GM18498 (cell line): ENCODE data around the gene WTAP.
"Not testable (repeated sequence)": the region's sequence is repeated elsewhere in the genome, so short reads cannot be mapped to it uniquely, and the experiment has no call there.

Source experiments
- ATAC-seq: cut with Tn5 transposase; IDR thresholded peaks from one replicate; pipeline ENCODE4 v1.9.1; 2021; ENCODE audit warnings: mild to moderate bottlenecking, moderate library complexity; ENCODE audit not compliant: unreplicated experiment

WTAP gene

DNA sequence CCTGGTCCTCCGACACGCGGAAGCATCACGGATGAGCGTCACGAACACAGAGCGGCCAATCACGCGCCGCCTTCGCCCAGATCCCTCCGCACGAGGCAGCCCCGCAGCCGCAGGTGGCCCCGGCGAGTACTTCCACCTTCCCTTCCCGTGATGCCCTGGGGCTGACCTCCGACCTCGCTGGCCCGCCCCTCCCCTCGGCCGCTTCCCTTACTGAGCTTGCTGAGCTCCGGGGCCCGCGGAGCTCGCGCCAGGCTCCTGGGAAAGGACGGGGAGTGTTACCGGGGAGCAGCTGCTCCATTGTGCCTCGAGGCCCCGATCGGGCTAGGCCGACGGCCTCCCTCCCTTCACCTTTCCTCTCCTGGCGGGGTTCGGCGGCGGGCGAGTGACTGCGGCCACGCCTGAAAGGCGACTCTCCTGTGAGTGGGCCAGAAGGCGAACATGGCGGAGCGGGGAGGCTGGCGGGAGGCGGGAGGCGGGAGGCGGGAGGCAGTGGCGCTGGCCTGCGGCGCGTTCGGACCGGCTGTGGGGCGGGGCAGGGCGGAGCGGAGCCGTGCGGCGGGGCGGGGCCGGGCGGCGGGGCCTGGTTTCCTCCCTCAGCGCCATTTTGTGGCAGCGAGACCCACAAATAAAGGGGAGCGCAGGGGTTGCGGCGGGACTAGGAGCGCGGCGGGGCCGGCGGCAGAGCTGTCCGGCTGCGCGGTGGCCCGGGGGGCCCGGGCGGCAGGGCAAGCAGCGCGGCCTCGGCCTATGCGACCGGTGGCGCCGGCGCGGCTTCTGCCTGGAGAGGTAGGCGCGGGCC is at the start of gene WTAP:
Gene WTAP (plus strand): TSS at position 589 of the 799 bp plus-strand sequence. CDS start 8,760 bp downstream, outside the sequence.
- ATAC-seq, result peak; percentile 74

- no peak for ATAC-seq
Measured at GRCh38 chr6:159677506-159678165, 49.7 kb upstream of the WTAP start.

DNA sequence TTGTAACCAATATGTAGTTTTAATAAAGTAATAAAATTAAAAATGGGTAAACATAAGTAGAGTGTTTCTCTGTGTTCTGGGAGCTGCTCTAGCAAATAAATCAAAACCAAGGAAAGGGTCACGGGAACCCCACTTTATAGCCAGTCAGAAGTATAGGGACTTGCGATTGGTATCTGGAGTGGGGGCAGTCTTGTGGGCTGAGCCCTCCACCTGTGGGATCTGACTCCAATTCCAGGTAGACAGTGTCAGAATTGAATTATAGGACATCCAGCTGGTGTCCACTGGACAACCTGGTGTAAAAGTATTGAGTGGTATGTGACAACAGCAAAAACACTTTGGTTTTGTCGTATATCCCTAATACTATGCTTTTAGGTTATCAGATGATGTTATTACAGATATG is 48.7 kb upstream of the WTAP start:
- ATAC-seq, result no peak

- no peak for ATAC-seq
Measured at GRCh38 chr6:159679091-159680077, 47.9 kb upstream of the WTAP start.

- ATAC-seq, result no peak
Measured at GRCh38 chr6:159680104-159680503, 47.2 kb upstream of the WTAP start.

DNA sequence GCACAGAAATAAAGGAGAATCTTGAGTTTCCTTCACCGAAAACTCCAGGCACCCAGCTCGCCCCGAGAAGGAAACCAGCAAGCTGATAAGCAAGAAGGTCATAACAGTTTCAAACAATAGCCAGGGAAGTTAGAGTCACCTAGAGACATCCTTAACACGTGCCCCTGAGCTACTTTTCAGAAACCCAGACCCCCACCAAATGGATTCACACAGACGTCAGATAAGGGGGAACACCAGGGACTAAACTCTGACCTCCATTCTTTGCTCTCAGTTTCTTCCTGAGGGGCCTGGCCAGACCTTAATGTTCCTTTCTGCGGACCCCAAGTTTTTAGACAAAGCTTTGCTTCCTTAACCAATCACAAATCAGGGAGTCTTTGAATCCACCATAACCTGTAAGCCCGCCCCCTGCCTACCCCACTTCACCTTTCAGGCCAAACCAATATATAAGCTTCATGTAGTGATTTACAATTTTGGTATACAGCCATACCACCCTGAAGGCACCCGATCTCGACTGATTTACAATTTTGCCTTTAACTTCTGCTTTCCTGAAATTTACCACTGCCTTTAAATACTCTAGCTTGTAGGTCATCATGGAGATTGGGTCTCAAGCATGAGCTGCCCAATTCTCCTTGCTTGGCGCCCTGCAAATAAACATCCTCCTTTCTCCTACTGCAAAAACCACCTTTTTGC is 46.0 kb upstream of the WTAP start:
- ATAC-seq, result no peak

- no peak for ATAC-seq
Measured at GRCh38 chr6:159682295-159682694, 45.0 kb upstream of the WTAP start.

DNA sequence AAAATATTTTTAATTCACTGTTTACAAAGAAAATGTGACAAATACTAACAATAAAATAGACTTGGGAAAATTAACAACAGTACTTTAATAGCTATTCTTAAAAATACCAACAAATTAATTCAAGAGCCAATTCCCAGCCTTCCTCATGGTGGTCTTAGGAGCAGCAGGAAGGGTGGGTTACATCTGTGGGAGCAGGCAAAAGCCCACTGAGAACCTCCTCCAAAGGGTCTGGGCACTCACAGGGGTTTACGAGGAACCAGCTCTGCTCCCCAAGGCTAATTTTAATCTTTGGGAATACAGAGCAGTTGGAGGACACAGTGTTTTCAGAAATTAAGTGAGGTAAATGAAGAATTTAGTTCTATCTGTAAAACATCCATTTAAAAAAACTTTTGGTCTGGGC is 44.5 kb upstream of the WTAP start:
- no peak for ATAC-seq

DNA sequence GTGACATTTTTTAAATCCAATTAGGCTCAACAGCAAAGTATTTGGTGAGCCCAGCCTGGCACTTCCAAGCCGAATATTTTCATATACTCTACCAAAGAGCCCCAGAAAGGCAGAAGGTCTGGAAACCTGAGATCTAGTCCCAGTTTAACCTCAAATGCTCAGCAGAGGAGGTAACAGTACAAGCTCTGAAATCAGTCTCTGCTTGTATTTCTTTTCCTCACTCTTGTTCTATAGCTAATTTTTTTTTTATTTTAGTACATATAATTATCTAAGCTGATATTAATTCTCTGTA is 43.3 kb upstream of the WTAP start:
- ATAC-seq, result no peak

GRCh38 chr6:159686040-159686439 is 41.3 kb upstream of the WTAP start:
- ATAC-seq, result no peak

DNA sequence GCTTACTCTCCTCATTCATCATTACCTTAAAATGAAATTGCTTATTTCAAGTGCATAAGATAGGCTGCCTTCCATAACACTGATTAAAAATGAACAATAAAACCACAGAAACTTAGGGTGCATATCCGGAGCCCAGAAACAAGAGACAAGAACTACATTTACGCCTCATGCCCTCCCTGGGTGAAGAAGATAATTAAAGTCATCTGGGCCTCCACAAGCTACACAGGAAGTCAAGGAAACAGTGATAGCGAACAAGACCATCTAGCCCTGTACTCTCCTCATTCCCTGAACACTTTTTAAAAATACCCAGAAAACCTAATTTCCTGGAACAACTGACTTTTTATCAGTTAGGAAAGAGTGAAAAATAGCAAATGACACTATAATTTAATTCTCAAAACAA is 40.6 kb upstream of the WTAP start:
- no peak for ATAC-seq

DNA sequence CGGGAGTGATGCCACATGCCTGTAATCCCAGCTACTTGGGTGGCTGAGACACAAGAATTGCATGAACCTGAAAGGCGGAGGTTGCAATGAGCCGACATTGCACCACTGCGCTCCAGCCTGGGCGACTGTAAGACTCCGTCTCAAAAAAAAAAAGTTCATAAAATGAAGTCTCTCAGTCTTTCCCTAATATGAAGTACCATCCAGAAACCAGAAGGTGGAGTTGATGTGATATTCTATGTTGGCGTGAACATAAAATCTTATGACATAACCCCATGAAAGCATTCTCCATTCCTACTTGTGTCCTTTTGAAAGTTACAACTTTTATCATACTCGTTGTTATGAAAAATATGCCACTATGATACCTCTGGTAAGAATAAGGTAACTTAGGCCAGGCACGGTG is 40.0 kb upstream of the WTAP start:
- no peak for ATAC-seq

DNA sequence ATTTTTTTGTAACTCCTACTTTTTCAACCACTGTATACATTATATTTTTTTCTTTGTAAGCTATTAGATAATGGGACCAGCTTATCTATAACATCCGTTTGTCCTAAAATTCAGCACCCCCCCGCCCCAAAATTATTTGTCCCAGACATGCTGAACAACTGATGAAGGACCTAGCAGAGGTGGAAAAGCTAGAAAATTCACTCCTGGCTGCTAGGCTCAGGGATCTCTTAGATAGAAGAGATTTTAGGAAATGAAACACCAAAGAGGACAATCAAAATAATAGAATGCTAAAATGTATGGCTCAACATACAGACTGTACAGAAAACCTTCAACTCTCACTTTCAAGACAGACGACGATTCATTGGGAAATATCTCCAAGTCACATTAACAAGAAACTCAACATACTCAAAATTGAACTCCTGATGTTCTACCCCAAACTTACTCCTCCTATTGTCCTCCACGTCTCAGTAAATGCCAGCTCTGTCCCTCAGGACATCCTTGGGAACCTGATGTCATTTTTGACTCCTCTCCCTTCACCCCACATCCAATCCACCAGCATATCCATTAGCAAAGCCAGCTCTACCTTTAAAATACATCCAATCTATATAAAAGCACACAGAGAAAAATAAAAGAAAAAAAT is 38.9 kb upstream of the WTAP start:
- no peak for ATAC-seq

DNA sequence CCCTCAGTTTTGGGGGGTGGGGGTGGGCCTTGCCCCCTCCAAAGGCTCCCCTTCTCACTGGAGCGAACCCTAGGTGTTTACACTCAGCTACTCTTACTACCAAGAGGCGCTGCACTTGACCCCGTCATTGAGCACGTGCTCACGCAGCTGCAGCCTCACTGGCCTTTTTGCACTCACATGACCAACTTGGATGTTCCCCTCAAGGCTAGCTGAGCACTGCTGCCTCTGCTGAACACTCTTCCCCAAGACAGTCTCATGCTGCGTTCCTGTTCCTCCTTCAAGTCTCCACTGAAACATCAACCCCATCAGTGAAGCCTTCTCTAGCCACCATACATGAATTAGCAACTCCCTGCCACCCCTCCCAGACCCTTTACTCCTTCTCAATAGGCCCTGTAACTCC is 38.3 kb upstream of the WTAP start:
- ATAC-seq, result no peak

DNA sequence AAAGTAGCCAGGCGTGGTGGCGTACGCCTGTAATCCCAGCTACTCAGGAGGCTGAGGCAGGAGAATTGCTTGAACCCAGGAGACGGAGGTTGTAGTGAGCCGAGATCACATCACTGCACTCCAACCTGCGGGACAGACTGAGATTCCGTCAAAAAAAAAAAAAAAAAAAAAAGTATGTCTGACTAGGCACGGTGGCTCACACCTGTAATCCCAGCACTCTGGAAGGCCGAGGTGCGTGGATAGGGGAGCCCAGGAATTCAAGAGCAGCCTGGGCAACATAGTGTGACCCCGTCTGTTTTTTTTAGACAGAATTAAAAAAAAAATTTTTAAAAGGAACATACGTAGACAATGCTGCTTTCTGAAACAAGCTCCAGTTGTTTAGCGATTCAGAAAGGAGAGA is 37.2 kb upstream of the WTAP start:
- not testable (repeated sequence) for ATAC-seq

DNA sequence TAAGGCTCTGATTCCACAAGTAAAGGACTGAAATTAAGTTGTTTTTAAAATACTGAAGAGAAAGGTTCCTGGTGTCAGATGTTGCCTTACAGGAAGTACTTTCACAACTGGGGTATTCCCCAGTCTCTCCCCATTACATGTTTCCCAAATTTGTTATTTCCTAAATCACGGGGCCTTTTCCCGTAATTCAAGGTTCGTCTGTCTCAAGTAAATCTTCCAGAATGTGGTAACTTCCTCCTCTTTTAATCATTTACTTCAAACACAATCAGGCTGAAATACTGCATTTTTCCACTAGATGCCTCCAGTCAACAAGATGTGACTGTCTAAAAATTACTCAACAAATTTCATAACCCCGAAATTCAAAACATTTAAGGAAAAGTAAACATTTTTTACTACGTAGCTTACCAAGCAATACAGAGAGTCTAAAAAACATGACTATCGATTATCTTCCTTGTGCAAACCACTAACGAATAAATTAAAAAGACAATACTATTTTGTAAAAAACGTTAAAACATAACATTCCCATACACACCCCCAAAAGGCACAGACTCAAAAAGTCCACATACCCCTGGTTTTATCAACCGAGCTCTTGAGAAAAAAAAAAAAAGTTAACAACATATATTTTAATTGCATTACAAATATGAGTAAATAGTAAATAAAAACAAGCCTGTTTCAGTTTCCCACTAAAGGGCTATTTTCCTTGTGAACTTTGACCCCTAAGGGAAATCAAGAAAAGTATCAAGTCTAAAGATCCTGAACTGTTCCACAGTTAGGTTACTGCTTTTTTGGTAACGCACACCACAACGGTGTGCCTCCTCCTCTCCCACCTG is 36.0 kb upstream of the WTAP start:
- no peak for ATAC-seq

DNA sequence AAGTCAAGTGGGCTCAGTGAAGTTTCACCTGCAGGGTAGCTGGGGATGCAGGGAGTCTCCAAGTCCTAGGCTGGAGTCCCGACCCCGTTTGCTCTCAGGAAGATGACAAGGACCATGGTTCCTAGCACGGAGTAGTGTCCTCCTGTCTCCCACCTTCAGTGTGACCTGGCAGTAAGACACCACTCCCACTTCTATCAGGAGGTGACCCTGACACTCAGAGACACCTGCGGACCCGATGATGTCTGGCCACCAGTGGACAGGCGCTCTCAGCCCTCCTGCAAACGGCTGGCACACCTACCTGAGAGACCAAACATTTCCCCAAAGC is 35.4 kb upstream of the WTAP start:
- ATAC-seq, result no peak

DNA sequence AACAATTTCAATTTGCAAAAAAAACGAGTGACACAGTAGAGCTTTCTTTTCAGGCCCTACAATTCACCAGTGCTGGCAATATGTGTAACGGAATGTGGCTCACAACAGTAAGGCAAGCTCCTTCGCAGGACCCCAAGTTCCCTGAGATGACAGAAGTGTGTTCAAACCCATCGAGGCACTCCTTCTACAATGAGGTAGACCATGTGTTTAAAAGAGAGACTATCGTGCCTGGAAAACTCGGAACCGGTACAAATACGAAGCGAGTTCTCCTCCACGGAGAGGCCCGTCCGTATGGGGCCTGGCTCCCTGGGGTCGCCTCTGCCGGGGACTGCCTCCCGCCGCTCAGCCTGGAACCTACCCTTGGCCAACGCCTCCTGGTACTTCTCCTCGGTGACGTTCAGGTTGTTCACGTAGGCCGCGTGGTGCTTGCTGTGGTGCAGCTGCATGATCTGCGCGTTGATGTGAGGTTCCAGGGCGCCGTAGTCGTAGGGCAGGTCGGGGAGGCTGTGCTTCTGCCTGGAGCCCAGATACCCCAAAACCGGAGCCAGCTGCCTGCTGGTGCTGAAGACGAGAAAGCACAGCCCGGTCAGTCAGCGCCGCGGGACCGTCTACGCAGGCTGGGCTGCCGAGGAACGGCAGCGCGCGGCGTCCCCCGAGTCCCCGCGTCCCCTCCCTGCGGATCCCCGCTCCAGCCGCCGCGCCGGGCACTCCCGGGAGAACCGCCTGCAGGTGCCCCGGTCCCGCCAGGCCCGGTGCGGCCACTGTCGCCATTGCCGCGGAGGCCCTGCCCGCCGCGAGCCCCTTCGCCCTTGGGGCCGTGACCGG is 34.8 kb upstream of the WTAP start:
- peak; percentile 42 for ATAC-seq
